Esophagus squamous epithelium (tissue), 5 donors: Measurements from ENCODE around the gene RUVBL1. TPM values are rescaled to one million over a fixed set of nuclear protein-coding genes. Genes with fewer than 3 reads are reported as not detected.

ENCODE experiments used
- DNase-seq: peaks from one replicate; lab custom pipeline; 2025; lab: John Stamatoyannopoulos, UW
- H3K27ac ChIP-seq, 4 donors: fragments of 200-600 bp; sonication (generic); one replicate each; pipeline ENCODE4 v1.5.1; 2016 to 2019; ENCODE audit warnings: mild to moderate bottlenecking in 1 of 4
- H3K27me3 ChIP-seq, 4 donors: fragments of 200-600 bp; sonication (generic); 1 replicate in 3 of 4; 2 replicates in 1 of 4; pipeline versions ENCODE4 v1.5.1 to v1.6.0; 2017 to 2021; ENCODE audit warnings: antibody characterized with exemption in 1 of 4
- H3K36me3 ChIP-seq, 3 donors: fragments of 200-600 bp; sonication (generic); one replicate each; pipeline ENCODE4 v1.5.1; 2016 to 2019
- H3K4me1 ChIP-seq, 3 donors: fragments of 200-600 bp; sonication (generic); one replicate each; pipeline ENCODE4 v1.5.1; 2017 to 2019
- H3K4me3 ChIP-seq, 4 donors: fragments of 200-600 bp; sonication (generic); 1 replicate in 3 of 4; 2 replicates in 1 of 4; pipeline ENCODE4 v1.5.1; 2016 to 2019; ENCODE audit warnings: mild to moderate bottlenecking in 2 of 4, moderate library complexity in 1 of 4
- H3K9me3 ChIP-seq, 3 donors: fragments of 200-600 bp; sonication (generic); one replicate each; pipeline ENCODE4 v1.5.1; 2016 to 2019
- CTCF ChIP-seq, 6 experiments: fragments of 450-650 bp in 4 of 6; fragments of 200-600 bp in 2 of 6; sonication (generic) in 2 of 6; IDR thresholded peaks; one replicate each; pipeline ENCODE4 v1.5.1; 2016 to 2019; ENCODE audit warnings: antibody characterized with exemption in 6 of 6, mild to moderate bottlenecking in 4 of 6, moderate library complexity in 4 of 6
- POLR2A ChIP-seq, 4 donors: fragments of 450-650 bp; IDR thresholded peaks; one replicate each; pipeline ENCODE4 v1.6.1; 2017; ENCODE audit warnings: antibody characterized with exemption in 4 of 4, mild to moderate bottlenecking in 4 of 4, moderate library complexity in 3 of 4
- WGBS, 2 donors: methylation state at CpG; one replicate each; pipeline ENCODE4 v1.1.5; 2018; 5-methylcytosine and 5-hydroxymethylcytosine counted together
- intact Hi-C: fragments of 100-400 bp; cut with DNase I; formaldehyde crosslinking; loops from one replicate; pipeline ENCODE4 v1.15.0; 2022
- total RNA-seq, 4 donors: library from RNA; depleted of rRNA; stranded (reverse); fragments of >200 nt; gene quantifications; one replicate each; pipeline ENCODE4 v1.1.0, GENCODE V29; 2016
- donor health status: DM: yes; HTN: yes; CAD: no.

The RUVBL1 gene
- total RNA-seq, 4 donors from 2014 or later, result 17.6 to 50.4 (median 34.3) TPM

DNA sequence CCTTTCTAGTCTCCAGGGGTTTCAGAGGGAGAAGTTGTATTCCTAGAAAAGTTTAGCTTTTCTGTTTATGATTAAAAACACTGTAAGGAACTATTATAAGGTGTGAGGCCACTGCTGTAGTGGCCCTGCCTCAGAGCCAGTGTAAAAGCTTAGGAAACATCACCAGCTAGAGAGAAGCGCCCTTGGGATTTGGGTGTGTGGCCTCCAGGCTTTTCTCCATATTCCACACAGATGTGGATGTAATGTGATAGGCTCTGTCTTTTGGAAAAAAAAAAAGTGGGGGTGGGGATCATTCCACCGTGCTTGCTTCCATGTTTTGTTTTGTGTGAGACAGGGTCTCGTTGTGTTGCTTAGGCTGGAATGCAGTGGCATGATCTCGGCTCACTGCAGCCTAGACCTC is 57.5 kb downstream of the RUVBL1 start:
- H3K27me3 ChIP-seq, result no peaks in the 10 kb centered on the region
- peaks cover 51 to 100% (median 88%) of the 10 kb centered on the region in 3 donors for H3K36me3 ChIP-seq
- WGBS, 2 donors, result 88 to 100% methylated on average over 1 to 4 of the region's 4 CpGs
- peaks cover 0 to 8% (median 0%) of the 10 kb centered on the region in 3 donors for H3K4me1 ChIP-seq
- H3K9me3 ChIP-seq, result no peaks in the 10 kb centered on the region
- intact Hi-C loops, result no loop called here
- DNase-seq, result no peak
- TF ChIP-seq CTCF (IDR thresholded peaks at IDR 0.05), result no peak
- no peak for TF ChIP-seq POLR2A (IDR thresholded peaks at IDR 0.05)
- no peak overlapping the region for H3K27ac ChIP-seq
- H3K4me3 ChIP-seq, result no peak overlapping the region

- Histone ChIP-seq H3K27ac (no peak overlapping the region), H3K9me3 (no peaks in the 10 kb centered on the region), H3K27me3 (no peaks in the 10 kb centered on the region), H3K4me1 (peaks cover 0 to 16% (median 0%) of the 10 kb centered on the region in 3 donors), H3K36me3 (peaks cover 51 to 100% (median 88%) of the 10 kb centered on the region in 3 donors), H3K4me3 (no peak overlapping the region)
- no peak for DNase-seq
- intact Hi-C loops, result no loop called here
- TF ChIP-seq CTCF (IDR thresholded peaks at IDR 0.05) (no peak), POLR2A (IDR thresholded peaks at IDR 0.05) (no peak)
- WGBS, 2 donors, result 74 to 85% methylated on average over 4 to 6 of the region's 6 CpGs
These were observed 58.6 kb downstream of the RUVBL1 start for GRCh38 chr3:128064962-128065361.

GRCh38 chr3:128063865-128064264 is 59.7 kb downstream of the RUVBL1 start:
- WGBS, 2 donors, result 82 to 85% methylated on average over 2 of the region's 2 CpGs
- Histone ChIP-seq H3K9me3 (no peaks in the 10 kb centered on the region), H3K27ac (no peak overlapping the region), H3K4me3 (no peak overlapping the region), H3K27me3 (no peaks in the 10 kb centered on the region), H3K36me3 (peaks cover 44 to 100% (median 84%) of the 10 kb centered on the region in 3 donors), H3K4me1 (peaks cover 0 to 16% (median 0%) of the 10 kb centered on the region in 3 donors)
- no peak for DNase-seq
- intact Hi-C loops, result no loop called here
- no peak for TF ChIP-seq CTCF (IDR thresholded peaks at IDR 0.05)
- no peak for TF ChIP-seq POLR2A (IDR thresholded peaks at IDR 0.05)

GRCh38 chr3:128062033-128062745 is 61.4 kb downstream of the RUVBL1 start:
- peak overlapping the region in 1 of 4 donors; percentile 5 for H3K27ac ChIP-seq
- H3K36me3 ChIP-seq, result peaks cover 30 to 100% (median 74%) of the 10 kb centered on the region in 3 donors
- no peak overlapping the region for H3K4me3 ChIP-seq
- WGBS, 2 donors, result 67 to 75% methylated on average over 7 to 8 of the region's 8 CpGs
- no peaks in the 10 kb centered on the region for H3K9me3 ChIP-seq
- TF ChIP-seq POLR2A (IDR thresholded peaks at IDR 0.05) (no peak), CTCF (IDR thresholded peaks at IDR 0.05) (no peak)
- DNase-seq, result no peak
- peaks cover 0 to 16% (median 0%) of the 10 kb centered on the region in 3 donors for H3K4me1 ChIP-seq
- intact Hi-C loops, result no loop called here
- no peaks in the 10 kb centered on the region for H3K27me3 ChIP-seq
